ENCODE results near the gene IL36G. TPM values are rescaled to one million over a fixed set of nuclear protein-coding genes. Genes with fewer than 3 reads are reported as not detected.

The IL36G gene
- total and polyA plus RNA-seq, 9 of the 15 experiments (the other 6 are each of a cell fraction or from before 2014, with no cell fraction given), result not detected

GRCh38 chr2:113034016-113034415, 56.2 kb downstream of the IL36G start (continued):
- TF ChIP-seq, protein P1, sequence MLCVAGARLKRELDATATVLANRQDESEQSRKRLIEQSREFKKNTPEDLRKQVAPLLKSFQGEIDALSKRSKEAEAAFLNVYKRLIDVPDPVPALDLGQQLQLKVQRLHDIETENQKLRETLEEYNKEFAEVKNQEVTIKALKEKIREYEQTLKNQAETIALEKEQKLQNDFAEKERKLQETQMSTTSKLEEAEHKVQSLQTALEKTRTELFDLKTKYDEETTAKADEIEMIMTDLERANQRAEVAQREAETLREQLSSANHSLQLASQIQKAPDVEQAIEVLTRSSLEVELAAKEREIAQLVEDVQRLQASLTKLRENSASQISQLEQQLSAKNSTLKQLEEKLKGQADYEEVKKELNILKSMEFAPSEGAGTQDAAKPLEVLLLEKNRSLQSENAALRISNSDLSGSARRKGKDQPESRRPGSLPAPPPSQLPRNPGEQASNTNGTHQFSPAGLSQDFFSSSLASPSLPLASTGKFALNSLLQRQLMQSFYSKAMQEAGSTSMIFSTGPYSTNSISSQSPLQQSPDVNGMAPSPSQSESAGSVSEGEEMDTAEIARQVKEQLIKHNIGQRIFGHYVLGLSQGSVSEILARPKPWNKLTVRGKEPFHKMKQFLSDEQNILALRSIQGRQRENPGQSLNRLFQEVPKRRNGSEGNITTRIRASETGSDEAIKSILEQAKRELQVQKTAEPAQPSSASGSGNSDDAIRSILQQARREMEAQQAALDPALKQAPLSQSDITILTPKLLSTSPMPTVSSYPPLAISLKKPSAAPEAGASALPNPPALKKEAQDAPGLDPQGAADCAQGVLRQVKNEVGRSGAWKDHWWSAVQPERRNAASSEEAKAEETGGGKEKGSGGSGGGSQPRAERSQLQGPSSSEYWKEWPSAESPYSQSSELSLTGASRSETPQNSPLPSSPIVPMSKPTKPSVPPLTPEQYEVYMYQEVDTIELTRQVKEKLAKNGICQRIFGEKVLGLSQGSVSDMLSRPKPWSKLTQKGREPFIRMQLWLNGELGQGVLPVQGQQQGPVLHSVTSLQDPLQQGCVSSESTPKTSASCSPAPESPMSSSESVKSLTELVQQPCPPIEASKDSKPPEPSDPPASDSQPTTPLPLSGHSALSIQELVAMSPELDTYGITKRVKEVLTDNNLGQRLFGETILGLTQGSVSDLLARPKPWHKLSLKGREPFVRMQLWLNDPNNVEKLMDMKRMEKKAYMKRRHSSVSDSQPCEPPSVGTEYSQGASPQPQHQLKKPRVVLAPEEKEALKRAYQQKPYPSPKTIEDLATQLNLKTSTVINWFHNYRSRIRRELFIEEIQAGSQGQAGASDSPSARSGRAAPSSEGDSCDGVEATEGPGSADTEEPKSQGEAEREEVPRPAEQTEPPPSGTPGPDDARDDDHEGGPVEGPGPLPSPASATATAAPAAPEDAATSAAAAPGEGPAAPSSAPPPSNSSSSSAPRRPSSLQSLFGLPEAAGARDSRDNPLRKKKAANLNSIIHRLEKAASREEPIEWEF (CRISPR knock-in tag; IDR thresholded peaks at IDR 0.05), result no peak
- TF ChIP-seq, protein P2, sequence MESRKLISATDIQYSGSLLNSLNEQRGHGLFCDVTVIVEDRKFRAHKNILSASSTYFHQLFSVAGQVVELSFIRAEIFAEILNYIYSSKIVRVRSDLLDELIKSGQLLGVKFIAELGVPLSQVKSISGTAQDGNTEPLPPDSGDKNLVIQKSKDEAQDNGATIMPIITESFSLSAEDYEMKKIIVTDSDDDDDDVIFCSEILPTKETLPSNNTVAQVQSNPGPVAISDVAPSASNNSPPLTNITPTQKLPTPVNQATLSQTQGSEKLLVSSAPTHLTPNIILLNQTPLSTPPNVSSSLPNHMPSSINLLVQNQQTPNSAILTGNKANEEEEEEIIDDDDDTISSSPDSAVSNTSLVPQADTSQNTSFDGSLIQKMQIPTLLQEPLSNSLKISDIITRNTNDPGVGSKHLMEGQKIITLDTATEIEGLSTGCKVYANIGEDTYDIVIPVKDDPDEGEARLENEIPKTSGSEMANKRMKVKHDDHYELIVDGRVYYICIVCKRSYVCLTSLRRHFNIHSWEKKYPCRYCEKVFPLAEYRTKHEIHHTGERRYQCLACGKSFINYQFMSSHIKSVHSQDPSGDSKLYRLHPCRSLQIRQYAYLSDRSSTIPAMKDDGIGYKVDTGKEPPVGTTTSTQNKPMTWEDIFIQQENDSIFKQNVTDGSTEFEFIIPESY (CRISPR knock-in tag; IDR thresholded peaks at IDR 0.05), result no peak
- no peak for TF ChIP-seq NR2C1 (IDR thresholded peaks at IDR 0.05)
- 0 out of 2 replicates have a peak, but pooled peaks have one; percentile 17 for TF ChIP-seq NR2C1 (tag; IDR thresholded peaks at IDR 0.05)
- no peak for TF ChIP-seq ILK (tag; IDR thresholded peaks at IDR 0.05; ENCODE audit: borderline replicate concordance, low read depth)
- TF ChIP-seq CTBP1 (IDR thresholded peaks at IDR 0.05; ENCODE audit: borderline replicate concordance), result peak; percentile 63; the same call in 1 of the 2 replicates
- TF ChIP-seq NRF1 (conservative IDR thresholded peaks at IDR 0.05 in 1 of 2, IDR thresholded peaks at IDR 0.05 in 1 of 2), result no peak
- no peak for TF ChIP-seq ZBTB40 (IDR thresholded peaks at IDR 0.05)
- no peak for TF ChIP-seq ZBTB40 (CRISPR knock-in tag; IDR thresholded peaks at IDR 0.05)

All from K562 (cell line).